ENCODE data around the gene MAP4K4. TPM values are rescaled to one million over a fixed set of nuclear protein-coding genes. Genes with fewer than 3 reads are reported as not detected.
A peak's percentile ranks its signal among the peaks of the same experiment; 100 is the strongest.

Gene MAP4K4
- polyA plus RNA-seq, 3 donors = 5.3 to 66.9 (median 8.7) TPM

GRCh38 chr2:101861382-101861781 lies 163.9 kb downstream of the MAP4K4 start:
- Mint-ChIP-seq H3K4me1 (no peaks in the 10 kb centered on the region), H3K27ac (peak overlapping the region in 3 of 7 donors; percentile 37 to 58 (median 38)), H3K36me3 (peaks cover 86 to 94% of the 10 kb centered on the region in 2 donors), H3K9me3 (no peaks in the 10 kb centered on the region), H3K27me3 (ENCODE audit: low read depth in 3 of 3) (no peaks in the 10 kb centered on the region), H3K4me3 (no peak overlapping the region)
- H3K9me3 ChIP-seq (replicated peaks in 1 of 2; ENCODE audit: control insufficient read depth in 1 of 2, insufficient read depth in 1 of 2, low read length in 2 of 2) = no peaks in the 10 kb centered on the region
- H3K36me3 ChIP-seq (replicated peaks in 1 of 2; ENCODE audit: control insufficient read depth in 1 of 2, insufficient read depth in 2 of 2, low read length in 2 of 2) = peaks cover 96 to 100% of the 10 kb centered on the region in 2 donors
- TF ChIP-seq, protein P1, sequence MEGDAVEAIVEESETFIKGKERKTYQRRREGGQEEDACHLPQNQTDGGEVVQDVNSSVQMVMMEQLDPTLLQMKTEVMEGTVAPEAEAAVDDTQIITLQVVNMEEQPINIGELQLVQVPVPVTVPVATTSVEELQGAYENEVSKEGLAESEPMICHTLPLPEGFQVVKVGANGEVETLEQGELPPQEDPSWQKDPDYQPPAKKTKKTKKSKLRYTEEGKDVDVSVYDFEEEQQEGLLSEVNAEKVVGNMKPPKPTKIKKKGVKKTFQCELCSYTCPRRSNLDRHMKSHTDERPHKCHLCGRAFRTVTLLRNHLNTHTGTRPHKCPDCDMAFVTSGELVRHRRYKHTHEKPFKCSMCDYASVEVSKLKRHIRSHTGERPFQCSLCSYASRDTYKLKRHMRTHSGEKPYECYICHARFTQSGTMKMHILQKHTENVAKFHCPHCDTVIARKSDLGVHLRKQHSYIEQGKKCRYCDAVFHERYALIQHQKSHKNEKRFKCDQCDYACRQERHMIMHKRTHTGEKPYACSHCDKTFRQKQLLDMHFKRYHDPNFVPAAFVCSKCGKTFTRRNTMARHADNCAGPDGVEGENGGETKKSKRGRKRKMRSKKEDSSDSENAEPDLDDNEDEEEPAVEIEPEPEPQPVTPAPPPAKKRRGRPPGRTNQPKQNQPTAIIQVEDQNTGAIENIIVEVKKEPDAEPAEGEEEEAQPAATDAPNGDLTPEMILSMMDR (IDR thresholded peaks at IDR 0.05) = no peak
- 100% methylated on average over 2 of the region's 4 CpGs for WGBS (ENCODE audit: insufficient coverage)
- H3K27me3 ChIP-seq (ENCODE audit: control insufficient read depth in 2 of 2, insufficient read depth in 2 of 2, low read length in 2 of 2) = no peaks in the 10 kb centered on the region
- no peaks in the 10 kb centered on the region for H3K79me2 ChIP-seq (ENCODE audit: insufficient read depth, low read length)
- H3K27ac ChIP-seq (ENCODE audit: low read depth in 1 of 2, low read length in 2 of 2) = no peak overlapping the region
- peaks cover 47% of the 10 kb centered on the region for H4K20me1 ChIP-seq (ENCODE audit: insufficient read depth, low read length)
- intact Hi-C loops (cut with micrococcal nuclease) = no loop called here
- H3K4me3 ChIP-seq (replicated peaks in 1 of 3; ENCODE audit: low read depth in 2 of 3, low read length in 3 of 3) = no peak overlapping the region
- no peak overlapping the region for H3K9ac ChIP-seq (ENCODE audit: insufficient read depth, low read length, poor library complexity, severe bottlenecking)
- DNase-seq = no peak
- no peak overlapping the region for H3K4me2 ChIP-seq (replicated peaks; ENCODE audit: extremely low read depth, low read length, poor library complexity, severe bottlenecking)
- H3K4me1 ChIP-seq (ENCODE audit: control insufficient read depth in 1 of 2, insufficient read depth in 2 of 2, low read length in 2 of 2) = no peaks in the 10 kb centered on the region
- H2AFZ ChIP-seq (ENCODE audit: insufficient read depth, low read depth, low read length, poor library complexity, severe bottlenecking) = no peak overlapping the region

DNA sequence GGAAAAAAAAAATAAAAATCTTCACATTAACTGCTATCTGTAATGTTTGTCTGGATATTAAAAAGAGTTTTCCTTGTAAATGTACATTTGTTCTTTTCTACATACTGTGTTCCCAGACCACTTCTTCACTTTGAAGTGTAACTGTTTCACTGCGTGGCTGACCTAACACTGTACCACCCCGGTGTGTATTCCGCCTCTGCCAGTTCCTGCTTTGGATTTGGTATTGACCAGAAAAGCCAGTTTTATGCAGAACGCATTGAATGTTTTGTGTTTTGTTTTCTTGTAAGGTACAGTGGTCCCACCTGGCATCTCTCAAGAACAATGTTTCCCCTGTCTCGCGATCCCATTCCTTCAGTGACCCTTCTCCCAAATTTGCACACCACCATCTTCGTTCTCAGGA lies 166.0 kb downstream of the MAP4K4 start:
- TF ChIP-seq, protein P1 (IDR thresholded peaks at IDR 0.05) = no peak
- Histone ChIP-seq H3K27me3 (ENCODE audit: control insufficient read depth in 2 of 2, insufficient read depth in 2 of 2, low read length in 2 of 2) (no peaks in the 10 kb centered on the region), H2AFZ (ENCODE audit: insufficient read depth, low read depth, low read length, poor library complexity, severe bottlenecking) (no peak overlapping the region), H3K79me2 (ENCODE audit: insufficient read depth, low read length) (no peaks in the 10 kb centered on the region), H4K20me1 (ENCODE audit: insufficient read depth, low read length) (peaks cover 47% of the 10 kb centered on the region), H3K9me3 (replicated peaks in 1 of 2; ENCODE audit: control insufficient read depth in 1 of 2, insufficient read depth in 1 of 2, low read length in 2 of 2) (no peaks in the 10 kb centered on the region), H3K9ac (ENCODE audit: insufficient read depth, low read length, poor library complexity, severe bottlenecking) (no peak overlapping the region), H3K4me2 (replicated peaks; ENCODE audit: extremely low read depth, low read length, poor library complexity, severe bottlenecking) (no peak overlapping the region), H3K4me1 (ENCODE audit: control insufficient read depth in 1 of 2, insufficient read depth in 2 of 2, low read length in 2 of 2) (no peaks in the 10 kb centered on the region), H3K36me3 (replicated peaks in 1 of 2; ENCODE audit: control insufficient read depth in 1 of 2, insufficient read depth in 2 of 2, low read length in 2 of 2) (peaks cover 96 to 100% of the 10 kb centered on the region in 2 donors), H3K27ac (ENCODE audit: low read depth in 1 of 2, low read length in 2 of 2) (no peak overlapping the region), H3K4me3 (replicated peaks in 1 of 3; ENCODE audit: low read depth in 2 of 3, low read length in 3 of 3) (no peak overlapping the region)
- Mint-ChIP-seq H3K9me3 (no peaks in the 10 kb centered on the region), H3K4me1 (no peaks in the 10 kb centered on the region), H3K36me3 (peaks cover 87 to 92% of the 10 kb centered on the region in 2 donors), H3K27me3 (ENCODE audit: low read depth in 3 of 3) (no peaks in the 10 kb centered on the region), H3K4me3 (no peak overlapping the region), H3K27ac (peak overlapping the region in 1 of 7 donors; percentile 8)
- 100% methylated on average over 5 of the region's 7 CpGs for WGBS (ENCODE audit: insufficient coverage)
- no peak for DNase-seq
- intact Hi-C loops (cut with micrococcal nuclease) = no loop called here
